B cell (primary cell): Measurements from ENCODE around the gene CACNA2D3. TPM values are rescaled to one million over a fixed set of nuclear protein-coding genes. Genes with fewer than 3 reads are reported as not detected.

Source experiments
- ATAC-seq: fragments of 200-7000 bp; cut with Tn5 transposase; one replicate; pipeline ENCODE4 v1.10.0; 2021; ENCODE audit warnings: low read depth, mild to moderate bottlenecking, moderate number of reproducible peaks, moderate library complexity
- CTCF ChIA-PET: fragments of 350-600 bp; sonication (Branson Sonifier 250); formaldehyde crosslinking; loops from one replicate; lab custom pipeline; 2021; ENCODE audit warnings: antibody characterized with exemption, inconsistent platforms; lab: Charles Lee
- POLR2A ChIA-PET: fragments of 350-600 bp; sonication (Branson Sonifier 250); formaldehyde crosslinking; loops from one replicate; lab custom pipeline; 2021; ENCODE audit warnings: antibody characterized with exemption; lab: Charles Lee
- DNase-seq: peaks from one replicate; pipeline ENCODE4 v3.0.0; 2013
- H2AFZ ChIP-seq: 2 replicates; pipeline ENCODE4 v1.6.1; 2012; ENCODE audit warnings: mild to moderate bottlenecking, low read depth, low read length; ENCODE audit not compliant: insufficient read depth, poor library complexity, severe bottlenecking
- H3K27ac ChIP-seq, 2 donors: 1 replicate in 1 of 2; 2 replicates in 1 of 2; pipeline ENCODE4 v1.5.1; 2012 to 2013; ENCODE audit warnings: low read length in 2 of 2, mild to moderate bottlenecking in 2 of 2, moderate library complexity in 1 of 2
- H3K27me3 ChIP-seq, 4 experiments: fragments of 200-600 bp in 1 of 4; sonication (generic) in 1 of 4; replicated peaks in 1 of 4; 1 replicate in 2 of 4; 2 replicates in 2 of 4; pipeline versions ENCODE4 v1.6.1 to v1.7.0; 2013 to 2016; ENCODE audit warnings: low read length in 3 of 4, mild to moderate bottlenecking in 2 of 4, mixed read lengths in 1 of 4, moderate library complexity in 1 of 4; ENCODE audit not compliant: insufficient read depth in 4 of 4, control insufficient read depth in 3 of 4; ENCODE audit errors: control extremely low read depth in 1 of 4
- H3K36me3 ChIP-seq, 2 experiments: replicated peaks in 1 of 2; 1 replicate in 1 of 2; 2 replicates in 1 of 2; pipeline versions ENCODE4 v1.6.1 to v1.7.1; 2013; ENCODE audit warnings: low read length in 1 of 2; ENCODE audit not compliant: insufficient read depth in 2 of 2, control insufficient read depth in 1 of 2; ENCODE audit errors: control extremely low read depth in 1 of 2, extremely low read depth in 1 of 2
- H3K4me1 ChIP-seq, 2 donors: fragments of 200-600 bp in 1 of 2; sonication (generic) in 1 of 2; 1 replicate in 1 of 2; 2 replicates in 1 of 2; pipeline versions ENCODE4 v1.5.1 to v1.6.1; 2013 to 2017; ENCODE audit warnings: low read length in 2 of 2; ENCODE audit not compliant: control insufficient read depth in 2 of 2, insufficient read depth in 2 of 2
- H3K4me2 ChIP-seq: replicated peaks from 2 replicates; pipeline ENCODE3; 2012; ENCODE audit warnings: mild to moderate bottlenecking, low read depth, low read length; ENCODE audit not compliant: poor library complexity, severe bottlenecking
- H3K4me3 ChIP-seq, 5 experiments: fragments of 200-600 bp in 1 of 5; sonication (generic) in 1 of 5; 1 replicate in 3 of 5; 2 replicates in 2 of 5; pipeline versions ENCODE4 v1.5.1 to v1.7.0; 2011 to 2016; ENCODE audit warnings: low read length in 4 of 5, mild to moderate bottlenecking in 4 of 5, low read depth in 2 of 5, control low read depth in 1 of 5, moderate library complexity in 1 of 5; ENCODE audit not compliant: insufficient read depth in 1 of 5; ENCODE audit errors: control extremely low read depth in 1 of 5, extremely low read depth in 1 of 5
- H3K79me2 ChIP-seq: fragments of 200-600 bp; sonication (generic); one replicate; pipeline ENCODE4 v1.6.0; 2016; ENCODE audit warnings: low read length; ENCODE audit not compliant: control insufficient read depth, insufficient read depth
- H3K9ac ChIP-seq: fragments of 200-600 bp; sonication (generic); 2 replicates; pipeline ENCODE4 v1.6.1; 2017; ENCODE audit warnings: mild to moderate bottlenecking, low read length, moderate library complexity
- H3K9me3 ChIP-seq, 3 donors: one replicate each; pipeline versions ENCODE4 v1.6.1 to v1.7.1; 2013; ENCODE audit warnings: low read length in 2 of 3; ENCODE audit not compliant: control insufficient read depth in 2 of 3, insufficient read depth in 1 of 3; ENCODE audit errors: control extremely low read depth in 1 of 3
- H4K20me1 ChIP-seq: 2 replicates; pipeline ENCODE4 v1.6.0; 2012; ENCODE audit warnings: mild to moderate bottlenecking, low read length; ENCODE audit not compliant: insufficient read depth, control insufficient read depth, poor library complexity, severe bottlenecking
- H3K27ac Mint-ChIP-seq: one replicate; pipeline ENCODE4 v1.8.0; 2021; ENCODE audit warnings: mixed read lengths
- H3K27me3 Mint-ChIP-seq: one replicate; pipeline ENCODE4 v1.8.0; 2021; ENCODE audit warnings: mixed read lengths
- H3K4me1 Mint-ChIP-seq: one replicate; pipeline ENCODE4 v1.8.0; 2021; ENCODE audit warnings: mixed read lengths
- H3K4me3 Mint-ChIP-seq: one replicate; pipeline ENCODE4 v1.8.0; 2021; ENCODE audit warnings: mixed read lengths
- H3K9me3 Mint-ChIP-seq: one replicate; pipeline ENCODE4 v1.8.0; 2022; ENCODE audit warnings: mixed read lengths; ENCODE audit not compliant: insufficient read depth
- CTCF ChIP-seq: fragments of 200-600 bp; IDR thresholded peaks from one replicate; pipeline ENCODE4 v1.8.0; 2022; ENCODE audit warnings: antibody characterized with exemption, mild to moderate bottlenecking
- EZH2 ChIP-seq: IDR thresholded peaks from 2 replicates; pipeline ENCODE4 v1.6.1; 2012; ENCODE audit warnings: borderline replicate concordance, low read depth, mild to moderate bottlenecking, moderate library complexity, low read length; ENCODE audit not compliant: insufficient read depth, poor library complexity, severe bottlenecking
- WGBS: methylation state at CpG from one replicate; pipeline ENCODE4 v1.1.5; 2013; ENCODE audit warnings: missing lambda C conversion rate; ENCODE audit not compliant: insufficient coverage; 5-methylcytosine and 5-hydroxymethylcytosine counted together
- intact Hi-C: fragments of 100-400 bp; cut with micrococcal nuclease; formaldehyde crosslinking; loops from one replicate; pipeline ENCODE4 v1.10.0; 2022
- polyA plus RNA-seq: library from polyadenylated mRNA; depleted of rRNA; stranded (reverse); fragments of >200 nt; gene quantifications from 2 replicates; pipeline ENCODE4 v1.2.3, GENCODE V29; 2012
- total RNA-seq, 2 donors: library from RNA; stranded (reverse); fragments of 120-200 nt in 1 of 2; gene quantifications; 1 replicate in 1 of 2; 2 replicates in 1 of 2; pipeline versions ENCODE4 v1.2.3 to v1.2.4, GENCODE V29; 2013 to 2022

Gene CACNA2D3
- total and polyA plus RNA-seq, 2 donors (not counting 1 experiment from before 2014, with no cell fraction given): not detected

- ChIA-PET CTCF (no interaction called here), POLR2A (no interaction called here)
- Histone ChIP-seq H3K27ac (no peak overlapping the region), H4K20me1 (no peaks in the 10 kb centered on the region), H3K4me3 (no peak overlapping the region), H3K79me2 (no peaks in the 10 kb centered on the region), H2AFZ (no peak overlapping the region), H3K27me3 (no peaks in the 10 kb centered on the region), H3K9me3 (no peaks in the 10 kb centered on the region), H3K36me3 (no peaks in the 10 kb centered on the region), H3K4me2 (no peak overlapping the region), H3K9ac (no peak overlapping the region), H3K4me1 (no peaks in the 10 kb centered on the region)
- no peak for ATAC-seq
- no peak for DNase-seq
- no peaks in the 10 kb centered on the region for H3K4me1 Mint-ChIP-seq
- no peaks in the 10 kb centered on the region for H3K27me3 Mint-ChIP-seq
- WGBS: 98% methylated on average over 6 of the region's 6 CpGs
- H3K4me3 Mint-ChIP-seq: no peak overlapping the region
- no peak overlapping the region for H3K27ac Mint-ChIP-seq
- TF ChIP-seq EZH2: no peak
- no peak for TF ChIP-seq CTCF
- peaks cover 3% of the 10 kb centered on the region for H3K9me3 Mint-ChIP-seq
- intact Hi-C loops: no loop called here
Measured at GRCh38 chr3:54632834-54633233, 510.5 kb downstream of the CACNA2D3 start.

GRCh38 chr3:54633444-54634121, 511.2 kb downstream of the CACNA2D3 start:
- CTCF ChIA-PET: no interaction called here
- Histone ChIP-seq H3K27ac (no peak overlapping the region), H3K9ac (no peak overlapping the region), H3K9me3 (no peaks in the 10 kb centered on the region), H2AFZ (no peak overlapping the region), H3K27me3 (no peaks in the 10 kb centered on the region), H3K4me2 (no peak overlapping the region), H4K20me1 (no peaks in the 10 kb centered on the region), H3K4me3 (no peak overlapping the region), H3K4me1 (no peaks in the 10 kb centered on the region), H3K36me3 (no peaks in the 10 kb centered on the region), H3K79me2 (no peaks in the 10 kb centered on the region)
- Mint-ChIP-seq H3K4me3 (no peak overlapping the region), H3K27me3 (peaks cover 5% of the 10 kb centered on the region), H3K4me1 (no peaks in the 10 kb centered on the region), H3K9me3 (no peaks in the 10 kb centered on the region), H3K27ac (no peak overlapping the region)
- POLR2A ChIA-PET: no interaction called here
- no peak for ATAC-seq
- no peak for DNase-seq
- intact Hi-C loops: no loop called here
- 100% methylated on average over 4 of the region's 10 CpGs for WGBS
- no peak for TF ChIP-seq EZH2
- TF ChIP-seq CTCF: no peak
